ENCODE results near the gene ZDHHC14. TPM values are rescaled to one million over a fixed set of nuclear protein-coding genes. Genes with fewer than 3 reads are reported as not detected.

Gene ZDHHC14
- total RNA-seq, 1 experiment from 2014 or later = 17.3 TPM

DNA sequence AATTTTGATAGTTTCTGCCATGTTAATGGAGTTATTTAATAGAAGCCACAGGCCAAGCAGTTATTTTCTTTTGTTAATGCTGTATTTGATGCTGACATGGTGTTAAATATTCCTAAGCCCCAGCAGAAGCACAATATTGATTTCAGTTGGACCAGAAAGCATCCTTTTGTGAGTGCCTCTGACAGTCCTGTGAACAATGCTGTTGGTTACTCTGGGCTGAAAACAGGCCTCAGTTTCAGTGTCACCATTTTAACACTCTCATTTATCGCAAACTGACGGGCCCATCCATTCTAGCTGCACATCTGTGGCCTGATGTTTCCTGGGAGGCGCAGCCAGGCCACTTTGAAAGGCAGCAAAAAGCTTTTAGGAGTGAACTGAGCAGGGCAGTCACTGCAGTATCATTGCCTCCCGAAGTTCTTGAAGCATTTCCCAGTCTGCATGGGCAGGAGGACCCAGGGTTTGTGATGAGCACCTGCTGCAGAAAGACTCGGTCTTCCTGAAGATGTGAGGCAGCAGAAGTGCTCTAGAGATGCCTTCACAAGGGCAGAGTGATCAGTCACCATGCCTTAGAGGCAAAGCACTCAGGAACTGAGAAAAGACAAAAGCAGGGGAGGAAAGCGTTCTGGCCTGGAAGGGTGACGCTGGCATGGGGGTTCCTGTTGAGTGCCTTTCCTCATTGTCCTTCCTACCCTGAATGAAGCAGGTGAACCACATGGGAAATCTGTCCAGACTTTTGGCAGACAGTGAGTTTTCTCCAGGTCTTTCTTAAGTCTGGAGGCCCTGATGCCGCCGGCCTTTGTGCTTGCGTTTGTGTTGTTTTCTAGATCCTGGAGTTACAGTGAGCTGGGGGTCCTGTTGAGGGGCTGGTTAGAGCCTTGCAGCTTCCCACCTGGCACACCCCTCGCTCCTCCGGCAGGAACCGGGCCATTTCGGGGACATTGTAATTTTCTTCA lies 74.0 kb downstream of the ZDHHC14 start:
- intact Hi-C loops (cut with micrococcal nuclease; ENCODE audit: unreplicated experiment) = no loop called here
- H3K27me3 Mint-ChIP-seq (ENCODE audit: unreplicated experiment) = no peaks in the 10 kb centered on the region
- no peak overlapping the region for H3K4me3 Mint-ChIP-seq (ENCODE audit: low read depth, unreplicated experiment)
- H3K27ac Mint-ChIP-seq (ENCODE audit: unreplicated experiment) = no peak overlapping the region
- TF ChIP-seq, protein P1, sequence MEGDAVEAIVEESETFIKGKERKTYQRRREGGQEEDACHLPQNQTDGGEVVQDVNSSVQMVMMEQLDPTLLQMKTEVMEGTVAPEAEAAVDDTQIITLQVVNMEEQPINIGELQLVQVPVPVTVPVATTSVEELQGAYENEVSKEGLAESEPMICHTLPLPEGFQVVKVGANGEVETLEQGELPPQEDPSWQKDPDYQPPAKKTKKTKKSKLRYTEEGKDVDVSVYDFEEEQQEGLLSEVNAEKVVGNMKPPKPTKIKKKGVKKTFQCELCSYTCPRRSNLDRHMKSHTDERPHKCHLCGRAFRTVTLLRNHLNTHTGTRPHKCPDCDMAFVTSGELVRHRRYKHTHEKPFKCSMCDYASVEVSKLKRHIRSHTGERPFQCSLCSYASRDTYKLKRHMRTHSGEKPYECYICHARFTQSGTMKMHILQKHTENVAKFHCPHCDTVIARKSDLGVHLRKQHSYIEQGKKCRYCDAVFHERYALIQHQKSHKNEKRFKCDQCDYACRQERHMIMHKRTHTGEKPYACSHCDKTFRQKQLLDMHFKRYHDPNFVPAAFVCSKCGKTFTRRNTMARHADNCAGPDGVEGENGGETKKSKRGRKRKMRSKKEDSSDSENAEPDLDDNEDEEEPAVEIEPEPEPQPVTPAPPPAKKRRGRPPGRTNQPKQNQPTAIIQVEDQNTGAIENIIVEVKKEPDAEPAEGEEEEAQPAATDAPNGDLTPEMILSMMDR (IDR thresholded peaks at IDR 0.05; ENCODE audit: unreplicated experiment) = no peak
- CTCF ChIA-PET = no interaction called here
- BruUV-seq (replicated peaks) = no TSS peak
- no peaks in the 10 kb centered on the region for H3K9me3 Mint-ChIP-seq (ENCODE audit: low read depth, unreplicated experiment)
- peaks cover 8% of the 10 kb centered on the region for H3K4me1 Mint-ChIP-seq (ENCODE audit: low read depth, unreplicated experiment)
- H3K36me3 Mint-ChIP-seq (ENCODE audit: insufficient read depth, unreplicated experiment) = no peaks in the 10 kb centered on the region
- no peak for DNase-seq

DNA sequence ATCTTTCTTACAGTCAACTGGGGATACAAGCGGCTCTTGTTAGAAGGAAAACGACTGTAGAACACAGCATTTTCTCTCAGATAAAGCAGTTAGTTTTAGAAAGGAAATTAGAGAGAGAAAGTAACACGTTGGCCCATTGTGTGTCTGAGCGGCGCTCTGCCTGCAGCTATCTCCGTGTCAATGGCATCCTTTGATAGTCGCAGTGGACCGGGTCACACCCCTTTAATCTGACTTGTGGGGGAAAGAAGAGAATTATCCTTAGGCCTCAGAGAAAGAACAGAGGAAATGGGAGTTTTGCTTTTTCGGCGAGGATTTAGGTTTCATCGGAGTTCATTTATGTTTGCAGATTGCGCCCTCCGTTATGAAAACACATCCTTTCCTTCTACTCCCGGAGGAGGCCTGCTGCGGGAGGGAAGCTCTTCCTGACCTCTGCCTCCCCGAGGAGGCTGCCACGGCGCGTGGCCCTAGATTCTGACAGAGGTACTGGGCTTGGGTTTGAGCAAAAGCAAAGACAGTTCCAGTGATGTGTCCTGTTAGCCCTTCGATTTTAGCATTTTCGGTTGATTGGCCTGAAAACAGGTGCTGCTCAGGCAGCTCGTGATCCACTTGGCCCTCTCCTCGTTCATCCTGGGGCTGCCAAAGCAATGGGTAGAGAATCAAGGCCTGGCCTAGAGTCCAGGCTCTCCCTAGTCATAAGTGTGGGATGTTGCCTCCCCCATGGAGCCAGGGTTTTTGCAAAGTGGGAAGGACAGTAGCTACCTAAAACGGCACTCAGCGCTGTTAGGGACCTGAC lies 74.9 kb downstream of the ZDHHC14 start:
- CTCF ChIA-PET = no interaction called here
- Mint-ChIP-seq H3K4me1 (ENCODE audit: low read depth, unreplicated experiment) (peaks cover 8% of the 10 kb centered on the region), H3K9me3 (ENCODE audit: low read depth, unreplicated experiment) (no peaks in the 10 kb centered on the region), H3K27me3 (ENCODE audit: unreplicated experiment) (no peaks in the 10 kb centered on the region), H3K36me3 (ENCODE audit: insufficient read depth, unreplicated experiment) (no peaks in the 10 kb centered on the region), H3K27ac (ENCODE audit: unreplicated experiment) (no peak overlapping the region), H3K4me3 (ENCODE audit: low read depth, unreplicated experiment) (no peak overlapping the region)
- TF ChIP-seq, protein P1 (IDR thresholded peaks at IDR 0.05; ENCODE audit: unreplicated experiment) = no peak
- no TSS peak for BruUV-seq (replicated peaks)
- intact Hi-C loops (cut with micrococcal nuclease; ENCODE audit: unreplicated experiment) = no loop called here
- DNase-seq = no peak

DNA sequence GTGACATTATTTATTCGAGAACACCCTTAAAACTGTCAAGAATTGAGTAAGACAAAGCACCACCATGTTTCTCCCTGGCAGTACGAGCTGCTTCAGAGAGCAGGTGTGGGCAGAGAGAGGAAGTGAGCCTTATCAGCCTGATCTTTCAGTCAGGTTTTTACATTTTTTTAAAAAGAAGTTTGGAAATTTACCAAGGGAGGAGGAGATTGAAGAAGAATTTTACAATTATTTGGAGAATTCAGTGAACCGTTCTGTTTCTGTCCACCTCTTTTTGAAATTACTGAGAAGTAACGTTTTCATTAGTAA lies 75.5 kb downstream of the ZDHHC14 start:
- no peak for DNase-seq
- TF ChIP-seq, protein P1 (IDR thresholded peaks at IDR 0.05; ENCODE audit: unreplicated experiment) = no peak
- intact Hi-C loops (cut with micrococcal nuclease; ENCODE audit: unreplicated experiment) = no loop called here
- peaks cover 8% of the 10 kb centered on the region for H3K4me1 Mint-ChIP-seq (ENCODE audit: low read depth, unreplicated experiment)
- CTCF ChIA-PET = no interaction called here
- H3K9me3 Mint-ChIP-seq (ENCODE audit: low read depth, unreplicated experiment) = no peaks in the 10 kb centered on the region
- BruUV-seq (replicated peaks) = no TSS peak
- H3K27me3 Mint-ChIP-seq (ENCODE audit: unreplicated experiment) = no peaks in the 10 kb centered on the region
- H3K36me3 Mint-ChIP-seq (ENCODE audit: insufficient read depth, unreplicated experiment) = no peaks in the 10 kb centered on the region
- no peak overlapping the region for H3K27ac Mint-ChIP-seq (ENCODE audit: unreplicated experiment)
- no peak overlapping the region for H3K4me3 Mint-ChIP-seq (ENCODE audit: low read depth, unreplicated experiment)

DNA sequence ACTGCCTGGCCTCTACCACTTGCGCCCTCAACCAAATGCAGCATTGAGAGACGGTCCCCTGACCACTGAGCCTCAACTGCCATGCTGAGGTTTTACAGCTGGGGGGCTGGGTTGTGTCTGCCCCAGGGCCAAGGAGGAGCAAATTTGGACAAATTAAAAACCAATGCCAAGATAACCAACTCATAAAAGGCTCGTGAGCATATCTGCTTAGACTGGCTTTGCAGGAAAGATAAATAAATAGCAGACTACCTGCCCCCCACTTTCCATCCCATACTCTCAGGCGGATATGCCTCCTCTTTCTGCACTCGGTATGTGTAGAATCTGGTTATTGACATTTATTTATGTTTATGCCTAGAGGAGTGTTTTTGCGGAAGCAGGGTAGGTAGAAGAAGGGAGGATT lies 76.8 kb downstream of the ZDHHC14 start:
- Mint-ChIP-seq H3K9me3 (ENCODE audit: low read depth, unreplicated experiment) (no peaks in the 10 kb centered on the region), H3K27me3 (ENCODE audit: unreplicated experiment) (no peaks in the 10 kb centered on the region), H3K4me3 (ENCODE audit: low read depth, unreplicated experiment) (no peak overlapping the region), H3K36me3 (ENCODE audit: insufficient read depth, unreplicated experiment) (no peaks in the 10 kb centered on the region), H3K27ac (ENCODE audit: unreplicated experiment) (no peak overlapping the region), H3K4me1 (ENCODE audit: low read depth, unreplicated experiment) (peaks cover 8% of the 10 kb centered on the region)
- no peak for DNase-seq
- intact Hi-C loops (cut with micrococcal nuclease; ENCODE audit: unreplicated experiment) = no loop called here
- TF ChIP-seq, protein P1 (IDR thresholded peaks at IDR 0.05; ENCODE audit: unreplicated experiment) = no peak
- no TSS peak for BruUV-seq (replicated peaks)
- CTCF ChIA-PET = no interaction called here

Measured in Calu3 (cell line).